DND-41 (cell line): Measurements from ENCODE around the gene KIAA1328.

Experiments
- EZH2 ChIP-seq: IDR thresholded peaks from 3 replicates; pipeline ENCODE4 v1.6.1; 2012; ENCODE audit warnings: borderline replicate concordance, low read depth, mild to moderate bottlenecking, moderate library complexity, low read length, inconsistent platforms; ENCODE audit not compliant: severe bottlenecking
- TF ChIP-seq, protein P1 (sequence below): IDR thresholded peaks from 2 replicates; pipeline ENCODE4 v1.5.1; 2012; ENCODE audit warnings: borderline replicate concordance, low read length, moderate library complexity, mild to moderate bottlenecking; ENCODE audit not compliant: poor library complexity, severe bottlenecking; ENCODE audit errors: extremely low read depth

DNA sequence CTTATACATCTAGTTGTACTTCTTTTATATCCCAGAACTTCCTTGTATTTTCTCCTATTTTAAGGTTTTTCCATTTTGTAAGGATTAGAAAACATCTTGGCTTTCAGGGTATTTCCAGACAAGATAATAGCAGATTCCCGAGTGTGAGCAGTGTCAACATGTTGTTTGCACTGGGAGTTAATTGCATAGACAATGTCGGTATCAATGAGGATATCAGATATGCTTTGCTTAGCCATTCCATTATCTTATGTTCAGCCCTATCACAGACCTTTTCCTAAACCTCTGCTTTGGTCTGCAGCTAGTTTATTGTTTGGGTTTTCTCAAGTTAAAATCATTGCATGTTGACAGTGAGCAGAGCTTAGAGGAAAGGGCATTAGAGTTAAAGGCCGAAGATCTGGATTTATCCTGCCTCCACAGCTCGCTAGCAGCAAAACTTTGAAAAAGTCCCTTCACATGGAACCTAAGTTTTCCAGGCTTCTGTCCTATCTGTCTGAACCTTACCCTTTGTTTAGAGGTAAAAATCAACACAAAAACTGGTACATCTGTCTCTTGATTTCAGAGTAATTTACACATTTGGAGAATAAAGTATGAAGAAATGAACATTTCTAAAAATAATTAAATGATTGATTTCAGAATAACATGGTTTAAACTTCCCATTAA, 355.4 kb downstream of the KIAA1328 start:
- TF ChIP-seq, protein P1, sequence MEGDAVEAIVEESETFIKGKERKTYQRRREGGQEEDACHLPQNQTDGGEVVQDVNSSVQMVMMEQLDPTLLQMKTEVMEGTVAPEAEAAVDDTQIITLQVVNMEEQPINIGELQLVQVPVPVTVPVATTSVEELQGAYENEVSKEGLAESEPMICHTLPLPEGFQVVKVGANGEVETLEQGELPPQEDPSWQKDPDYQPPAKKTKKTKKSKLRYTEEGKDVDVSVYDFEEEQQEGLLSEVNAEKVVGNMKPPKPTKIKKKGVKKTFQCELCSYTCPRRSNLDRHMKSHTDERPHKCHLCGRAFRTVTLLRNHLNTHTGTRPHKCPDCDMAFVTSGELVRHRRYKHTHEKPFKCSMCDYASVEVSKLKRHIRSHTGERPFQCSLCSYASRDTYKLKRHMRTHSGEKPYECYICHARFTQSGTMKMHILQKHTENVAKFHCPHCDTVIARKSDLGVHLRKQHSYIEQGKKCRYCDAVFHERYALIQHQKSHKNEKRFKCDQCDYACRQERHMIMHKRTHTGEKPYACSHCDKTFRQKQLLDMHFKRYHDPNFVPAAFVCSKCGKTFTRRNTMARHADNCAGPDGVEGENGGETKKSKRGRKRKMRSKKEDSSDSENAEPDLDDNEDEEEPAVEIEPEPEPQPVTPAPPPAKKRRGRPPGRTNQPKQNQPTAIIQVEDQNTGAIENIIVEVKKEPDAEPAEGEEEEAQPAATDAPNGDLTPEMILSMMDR, result no peak
- no peak for TF ChIP-seq EZH2
